Renal pelvis (tissue), 4 donors: Measurements from ENCODE around the gene PPP6R2. TPM values are rescaled to one million over a fixed set of nuclear protein-coding genes. Genes with fewer than 3 reads are reported as not detected.
A peak's percentile ranks its signal among the peaks of the same experiment; 100 is the strongest.
"Not testable (repeated sequence)": the region's sequence is repeated elsewhere in the genome, so short reads cannot be mapped to it uniquely, and the experiment has no call there.

ENCODE experiments used
- DNase-seq: peaks from one replicate; pipeline ENCODE4 v3.0.0-alpha.2; 2013
- polyA plus RNA-seq, 3 donors: library from polyadenylated mRNA; unstranded; fragments of 120-200 nt; gene quantifications; one replicate each; pipeline ENCODE4 v1.2.1, GENCODE V29; 2013; ENCODE audit not compliant: insufficient read length in 3 of 3

Gene PPP6R2
- polyA plus RNA-seq, 3 donors = 46.5 to 54.7 (median 50.5) TPM

DNA sequence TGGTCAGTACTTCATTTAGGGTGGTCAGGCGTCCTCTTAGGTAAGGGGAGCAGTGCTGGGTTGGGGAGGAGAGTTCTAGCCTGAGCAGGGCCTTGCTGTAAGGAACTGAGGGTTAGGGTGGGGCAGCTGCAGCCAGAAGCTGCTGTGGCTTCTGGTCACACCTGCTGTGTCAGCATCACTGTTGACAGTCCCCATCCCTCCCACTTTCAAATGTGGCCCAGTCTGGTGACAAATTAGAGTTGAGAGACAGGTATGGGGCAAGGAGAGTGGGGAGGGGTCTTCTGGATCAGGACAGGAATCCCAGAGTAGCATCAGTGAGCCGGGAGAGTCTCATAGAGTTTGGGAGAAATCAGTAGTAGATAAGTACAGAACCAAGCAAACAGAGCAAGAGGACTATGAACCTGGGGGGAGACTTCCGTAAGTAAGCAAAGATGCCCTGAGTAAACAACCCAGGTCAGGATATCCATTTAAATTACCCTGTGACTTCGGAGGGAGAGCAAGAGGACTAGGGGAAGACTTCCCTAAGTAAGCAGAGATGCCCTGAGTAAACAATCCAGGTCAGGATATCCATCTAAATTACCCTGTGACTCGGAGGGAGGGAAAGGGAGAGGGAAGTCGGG is 53.7 kb downstream of the PPP6R2 start:
- DNase-seq = peak; percentile 46

GRCh38 chr22:50397371-50398060 is 54.4 kb downstream of the PPP6R2 start:
- DNase-seq = not testable (repeated sequence)

GRCh38 chr22:50398831-50399648 is 55.9 kb downstream of the PPP6R2 start:
- DNase-seq = no peak

DNA sequence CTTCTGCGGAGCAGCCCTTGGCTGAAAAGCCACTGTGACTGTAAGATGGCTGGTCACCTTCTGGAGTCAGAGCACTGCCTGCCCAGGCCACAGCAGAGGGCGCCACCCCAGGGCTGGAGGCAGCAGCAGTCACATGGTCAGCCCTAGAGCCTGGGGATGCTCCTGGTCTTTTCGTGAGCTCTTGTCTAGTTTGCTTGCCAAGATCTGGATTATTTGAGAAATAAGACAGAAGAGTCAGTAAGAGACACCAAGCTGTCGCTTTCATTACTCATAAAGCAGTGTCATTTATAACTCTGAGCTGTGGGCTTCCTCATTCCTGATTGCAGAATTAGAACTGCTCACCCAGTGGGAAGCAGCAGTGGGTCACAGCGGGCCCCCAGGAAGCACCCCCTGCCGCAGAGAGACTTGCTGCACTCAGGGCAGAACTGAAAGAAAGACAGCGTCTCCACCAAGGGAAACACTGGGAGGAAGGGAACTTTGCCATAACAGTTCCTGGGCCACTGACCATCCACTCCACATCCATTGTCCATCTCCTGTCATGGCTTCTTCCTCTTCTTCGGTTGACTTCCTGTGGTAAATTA is 56.7 kb downstream of the PPP6R2 start:
- no peak for DNase-seq

DNA sequence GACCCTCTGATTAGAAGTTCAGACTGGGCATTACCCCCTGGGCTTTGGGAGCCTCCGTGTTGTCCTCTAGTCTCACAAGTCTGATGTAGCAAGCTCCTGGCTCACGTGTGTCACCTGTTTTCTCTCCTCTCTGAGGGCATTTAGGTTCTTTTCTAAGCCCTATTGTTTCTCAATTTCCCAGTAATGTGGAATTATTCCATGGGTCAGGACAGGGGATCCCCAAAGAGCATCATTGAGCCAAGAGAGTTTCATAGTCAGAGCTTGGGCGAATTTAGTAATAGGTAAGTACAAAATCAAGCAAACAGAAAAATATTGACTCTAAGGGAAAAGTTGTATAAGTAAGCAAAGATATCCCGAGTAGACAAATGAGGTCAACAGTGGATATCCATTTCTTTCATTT is 57.3 kb downstream of the PPP6R2 start:
- DNase-seq = no peak

GRCh38 chr22:50400931-50401330 is 57.8 kb downstream of the PPP6R2 start:
- DNase-seq = no peak

DNA sequence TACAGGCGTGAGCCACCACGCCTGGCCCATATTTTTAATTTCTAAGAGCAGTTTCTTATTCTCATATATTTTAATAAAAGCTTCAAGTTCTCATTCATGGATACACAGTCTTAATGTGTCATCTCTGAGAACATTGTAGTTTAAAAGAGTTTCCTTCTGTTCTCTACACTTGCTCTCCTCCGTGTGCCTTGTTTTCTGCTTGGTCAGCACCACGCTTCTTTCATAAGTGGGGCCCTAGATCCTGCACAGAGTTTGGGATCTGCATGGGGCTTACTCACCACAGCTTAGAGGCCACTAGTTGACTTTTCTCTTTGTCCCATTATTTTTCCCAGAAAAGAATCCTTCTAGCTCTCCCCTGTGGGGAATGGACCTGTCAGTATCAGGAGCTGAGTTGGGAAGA is 58.8 kb downstream of the PPP6R2 start:
- DNase-seq = no peak

- peak; percentile 15 for DNase-seq
Measured at GRCh38 chr22:50403701-50404101, 60.6 kb downstream of the PPP6R2 start.

- no peak for DNase-seq
Measured at GRCh38 chr22:50406416-50407170, 63.5 kb downstream of the PPP6R2 start.

GRCh38 chr22:50408311-50408710 is 65.2 kb downstream of the PPP6R2 start:
- DNase-seq = no peak

- not testable (repeated sequence) for DNase-seq
Measured at GRCh38 chr22:50408954-50409353, 65.8 kb downstream of the PPP6R2 start.

DNA sequence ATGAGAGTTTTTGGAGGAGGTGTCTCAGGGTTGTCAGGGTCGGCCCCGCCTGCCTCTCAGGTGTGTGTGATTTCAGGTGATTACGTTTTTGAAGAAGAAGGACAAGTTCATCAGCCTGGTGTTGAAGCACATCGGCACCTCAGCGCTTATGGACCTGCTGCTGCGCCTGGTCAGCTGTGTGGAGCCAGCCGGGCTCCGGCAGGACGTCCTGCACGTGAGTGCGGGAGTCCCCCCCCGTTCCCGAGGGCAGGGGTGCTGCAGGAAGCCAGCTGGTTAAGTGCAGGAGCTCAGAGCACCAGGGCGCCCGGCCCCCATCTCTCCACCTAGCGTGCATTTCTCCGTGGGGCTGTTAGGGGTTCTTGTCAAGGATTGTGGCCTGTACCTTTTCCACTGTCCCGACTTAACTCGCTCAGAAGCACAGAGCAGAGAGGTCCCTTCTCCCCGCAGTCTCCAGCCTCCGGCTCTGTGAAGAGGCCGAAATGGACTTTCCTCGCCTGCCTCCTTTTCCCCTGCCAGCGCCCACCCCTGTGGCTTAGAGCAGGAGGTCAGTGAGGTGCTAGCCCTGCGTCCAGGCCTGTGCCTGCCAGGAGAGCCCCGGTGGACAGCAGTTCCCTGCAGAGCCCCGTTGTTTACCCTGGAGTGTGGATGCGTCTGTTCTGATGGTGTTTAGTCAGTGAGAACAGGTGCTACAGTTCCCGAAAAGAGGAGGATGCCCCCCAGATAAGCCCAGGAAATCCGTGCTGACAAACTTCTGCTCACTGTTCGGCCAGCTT is 71.5 kb downstream of the PPP6R2 start:
- DNase-seq = no peak

DNA sequence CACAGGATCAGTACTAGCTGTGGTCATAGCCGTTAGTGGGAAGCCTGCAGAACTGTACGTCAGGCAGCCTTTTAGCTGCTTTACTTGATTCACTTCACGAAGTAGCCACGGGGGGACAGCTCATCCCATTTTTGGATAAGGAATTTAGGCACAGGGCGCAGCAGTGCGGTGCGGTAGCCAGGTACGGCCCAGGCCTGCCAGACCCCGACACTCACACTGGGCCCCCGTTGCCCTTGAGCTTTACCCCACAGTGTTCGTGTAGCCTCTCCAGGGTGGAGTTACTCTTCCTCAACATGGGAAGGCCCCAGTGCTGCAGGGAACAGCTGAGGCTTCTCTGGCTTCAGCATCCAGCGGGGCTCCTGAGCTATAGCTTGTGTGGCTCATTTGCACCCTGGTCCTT is 72.3 kb downstream of the PPP6R2 start:
- DNase-seq = no peak

DNA sequence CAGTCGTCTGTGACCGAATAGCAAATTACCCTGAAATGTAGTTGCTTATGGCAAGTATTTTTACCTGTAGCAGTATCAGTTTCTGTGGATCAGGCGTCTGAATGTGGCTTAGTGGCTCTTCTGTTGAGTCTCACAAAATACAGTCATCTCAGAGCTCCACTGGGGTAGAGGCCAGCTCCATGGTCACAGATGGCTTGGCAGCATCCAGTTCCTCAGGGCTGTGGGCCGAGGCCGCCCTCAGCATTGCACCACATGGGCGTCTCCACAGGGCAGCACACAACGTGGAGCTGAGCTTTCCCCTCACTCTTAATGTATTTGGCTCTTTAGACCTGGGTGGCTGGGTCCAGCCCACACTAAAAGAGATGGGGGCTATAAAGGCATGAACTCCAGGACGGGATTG is 73.9 kb downstream of the PPP6R2 start:
- no peak for DNase-seq

- DNase-seq = no peak
Measured at GRCh38 chr22:50417411-50418210, 74.5 kb downstream of the PPP6R2 start.

- DNase-seq = no peak
Measured at GRCh38 chr22:50418624-50419023, 75.5 kb downstream of the PPP6R2 start.

- DNase-seq = no peak
Measured at GRCh38 chr22:50419116-50419515, 76.0 kb downstream of the PPP6R2 start.

DNA sequence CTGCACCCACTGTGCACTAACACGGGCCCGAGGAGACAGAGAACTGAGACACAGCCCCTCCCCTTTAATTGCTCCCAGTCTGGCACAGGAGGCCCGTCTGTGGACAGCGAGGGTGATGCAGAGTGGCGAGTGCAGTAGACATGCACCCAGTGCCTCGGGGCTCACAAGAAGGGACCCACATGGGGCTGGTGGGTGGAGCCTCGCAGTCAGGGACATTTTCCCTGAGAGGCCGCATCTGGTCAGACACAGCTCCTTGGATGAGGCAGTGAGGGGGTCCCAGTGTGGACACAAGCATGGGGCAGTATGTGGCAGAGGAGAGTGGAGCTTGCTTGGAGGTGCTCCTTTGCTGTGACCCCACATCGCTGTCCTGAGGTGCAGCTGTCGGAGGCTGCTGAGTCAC is 76.9 kb downstream of the PPP6R2 start:
- DNase-seq = no peak

DNA sequence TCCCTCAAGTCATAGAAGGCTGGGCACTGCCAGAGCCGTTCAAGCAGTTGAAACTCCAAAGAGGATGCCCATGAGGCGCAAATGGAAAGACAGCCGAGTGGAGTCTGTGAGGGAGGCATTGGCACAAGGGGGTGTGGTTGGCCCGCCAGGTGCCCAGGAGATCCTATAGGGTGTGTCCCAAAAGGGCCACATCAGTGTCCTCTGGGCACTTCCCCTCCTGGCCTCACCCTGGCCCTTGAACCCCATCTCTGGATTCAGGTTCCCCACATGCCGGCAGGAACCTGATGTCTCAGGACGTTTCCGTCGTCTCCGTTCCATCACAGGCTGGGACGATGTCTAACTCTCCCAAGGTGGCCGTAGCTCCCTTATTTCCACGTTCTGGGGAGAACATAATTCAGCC is 77.5 kb downstream of the PPP6R2 start:
- DNase-seq = no peak

DNA sequence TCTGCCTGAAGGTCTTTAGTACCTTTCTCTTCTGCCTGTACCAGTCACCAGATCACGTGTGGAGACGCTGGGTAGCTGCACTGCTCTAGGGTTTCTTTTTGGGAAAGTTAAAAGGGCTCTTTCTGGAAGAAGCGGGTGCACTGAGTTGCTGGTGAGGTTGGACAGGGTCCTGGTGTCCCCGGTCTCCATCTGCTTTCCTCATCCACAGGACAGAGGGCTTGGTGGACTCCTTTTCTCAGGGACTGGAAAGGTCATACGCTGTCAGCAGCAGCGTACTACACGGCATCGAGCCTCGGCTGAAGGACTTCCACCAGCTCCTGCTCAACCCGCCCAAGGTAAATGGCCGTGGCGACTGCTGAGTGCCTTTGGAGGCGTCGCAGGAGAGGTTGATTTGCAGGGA is 78.9 kb downstream of the PPP6R2 start:
- no peak for DNase-seq
